B cell (primary cell): ENCODE measurements around the gene TTF1. TPM values are rescaled to one million over a fixed set of nuclear protein-coding genes. Genes with fewer than 3 reads are reported as not detected.

Source experiments
- ATAC-seq: fragments of 200-7000 bp; cut with Tn5 transposase; one replicate; pipeline ENCODE4 v1.10.0; 2021; ENCODE audit warnings: low read depth, mild to moderate bottlenecking, moderate number of reproducible peaks, moderate library complexity
- CTCF ChIA-PET: fragments of 350-600 bp; sonication (Branson Sonifier 250); formaldehyde crosslinking; loops from one replicate; lab custom pipeline; 2021; ENCODE audit warnings: antibody characterized with exemption, inconsistent platforms; lab: Charles Lee
- POLR2A ChIA-PET: fragments of 350-600 bp; sonication (Branson Sonifier 250); formaldehyde crosslinking; loops from one replicate; lab custom pipeline; 2021; ENCODE audit warnings: antibody characterized with exemption; lab: Charles Lee
- DNase-seq: peaks from one replicate; pipeline ENCODE4 v3.0.0; 2013
- H2AFZ ChIP-seq: 2 replicates; pipeline ENCODE4 v1.6.1; 2012; ENCODE audit warnings: mild to moderate bottlenecking, low read depth, low read length; ENCODE audit not compliant: insufficient read depth, poor library complexity, severe bottlenecking
- H3K27ac ChIP-seq, 2 donors: 1 replicate in 1 of 2; 2 replicates in 1 of 2; pipeline ENCODE4 v1.5.1; 2012 to 2013; ENCODE audit warnings: low read length in 2 of 2, mild to moderate bottlenecking in 2 of 2, moderate library complexity in 1 of 2
- H3K27me3 ChIP-seq, 4 experiments: fragments of 200-600 bp in 1 of 4; sonication (generic) in 1 of 4; replicated peaks in 1 of 4; 1 replicate in 2 of 4; 2 replicates in 2 of 4; pipeline versions ENCODE4 v1.6.1 to v1.7.0; 2013 to 2016; ENCODE audit warnings: low read length in 3 of 4, mild to moderate bottlenecking in 2 of 4, mixed read lengths in 1 of 4, moderate library complexity in 1 of 4; ENCODE audit not compliant: insufficient read depth in 4 of 4, control insufficient read depth in 3 of 4; ENCODE audit errors: control extremely low read depth in 1 of 4
- H3K36me3 ChIP-seq, 2 experiments: replicated peaks in 1 of 2; 1 replicate in 1 of 2; 2 replicates in 1 of 2; pipeline versions ENCODE4 v1.6.1 to v1.7.1; 2013; ENCODE audit warnings: low read length in 1 of 2; ENCODE audit not compliant: insufficient read depth in 2 of 2, control insufficient read depth in 1 of 2; ENCODE audit errors: control extremely low read depth in 1 of 2, extremely low read depth in 1 of 2
- H3K4me1 ChIP-seq, 2 donors: fragments of 200-600 bp in 1 of 2; sonication (generic) in 1 of 2; 1 replicate in 1 of 2; 2 replicates in 1 of 2; pipeline versions ENCODE4 v1.5.1 to v1.6.1; 2013 to 2017; ENCODE audit warnings: low read length in 2 of 2; ENCODE audit not compliant: control insufficient read depth in 2 of 2, insufficient read depth in 2 of 2
- H3K4me2 ChIP-seq: replicated peaks from 2 replicates; pipeline ENCODE3; 2012; ENCODE audit warnings: mild to moderate bottlenecking, low read depth, low read length; ENCODE audit not compliant: poor library complexity, severe bottlenecking
- H3K4me3 ChIP-seq, 5 experiments: fragments of 200-600 bp in 1 of 5; sonication (generic) in 1 of 5; 1 replicate in 3 of 5; 2 replicates in 2 of 5; pipeline versions ENCODE4 v1.5.1 to v1.7.0; 2011 to 2016; ENCODE audit warnings: low read length in 4 of 5, mild to moderate bottlenecking in 4 of 5, low read depth in 2 of 5, control low read depth in 1 of 5, moderate library complexity in 1 of 5; ENCODE audit not compliant: insufficient read depth in 1 of 5; ENCODE audit errors: control extremely low read depth in 1 of 5, extremely low read depth in 1 of 5
- H3K79me2 ChIP-seq: fragments of 200-600 bp; sonication (generic); one replicate; pipeline ENCODE4 v1.6.0; 2016; ENCODE audit warnings: low read length; ENCODE audit not compliant: control insufficient read depth, insufficient read depth
- H3K9ac ChIP-seq: fragments of 200-600 bp; sonication (generic); 2 replicates; pipeline ENCODE4 v1.6.1; 2017; ENCODE audit warnings: mild to moderate bottlenecking, low read length, moderate library complexity
- H3K9me3 ChIP-seq, 3 donors: one replicate each; pipeline versions ENCODE4 v1.6.1 to v1.7.1; 2013; ENCODE audit warnings: low read length in 2 of 3; ENCODE audit not compliant: control insufficient read depth in 2 of 3, insufficient read depth in 1 of 3; ENCODE audit errors: control extremely low read depth in 1 of 3
- H4K20me1 ChIP-seq: 2 replicates; pipeline ENCODE4 v1.6.0; 2012; ENCODE audit warnings: mild to moderate bottlenecking, low read length; ENCODE audit not compliant: insufficient read depth, control insufficient read depth, poor library complexity, severe bottlenecking
- H3K27ac Mint-ChIP-seq: one replicate; pipeline ENCODE4 v1.8.0; 2021; ENCODE audit warnings: mixed read lengths
- H3K27me3 Mint-ChIP-seq: one replicate; pipeline ENCODE4 v1.8.0; 2021; ENCODE audit warnings: mixed read lengths
- H3K4me1 Mint-ChIP-seq: one replicate; pipeline ENCODE4 v1.8.0; 2021; ENCODE audit warnings: mixed read lengths
- H3K4me3 Mint-ChIP-seq: one replicate; pipeline ENCODE4 v1.8.0; 2021; ENCODE audit warnings: mixed read lengths
- H3K9me3 Mint-ChIP-seq: one replicate; pipeline ENCODE4 v1.8.0; 2022; ENCODE audit warnings: mixed read lengths; ENCODE audit not compliant: insufficient read depth
- EZH2 ChIP-seq: IDR thresholded peaks from 2 replicates; pipeline ENCODE4 v1.6.1; 2012; ENCODE audit warnings: borderline replicate concordance, low read depth, mild to moderate bottlenecking, moderate library complexity, low read length; ENCODE audit not compliant: insufficient read depth, poor library complexity, severe bottlenecking
- WGBS: methylation state at CpG from one replicate; pipeline ENCODE4 v1.1.5; 2013; ENCODE audit warnings: missing lambda C conversion rate; ENCODE audit not compliant: insufficient coverage; 5-methylcytosine and 5-hydroxymethylcytosine counted together
- intact Hi-C: fragments of 100-400 bp; cut with micrococcal nuclease; formaldehyde crosslinking; loops from one replicate; pipeline ENCODE4 v1.10.0; 2022
- polyA plus RNA-seq: library from polyadenylated mRNA; depleted of rRNA; stranded (reverse); fragments of >200 nt; gene quantifications from 2 replicates; pipeline ENCODE4 v1.2.3, GENCODE V29; 2012
- total RNA-seq, 2 donors: library from RNA; stranded (reverse); fragments of 120-200 nt in 1 of 2; gene quantifications; 1 replicate in 1 of 2; 2 replicates in 1 of 2; pipeline versions ENCODE4 v1.2.3 to v1.2.4, GENCODE V29; 2013 to 2022
- TF ChIP-seq, protein P1 (sequence below): fragments of 200-600 bp; IDR thresholded peaks from one replicate; pipeline ENCODE4 v1.8.0; 2022; ENCODE audit warnings: antibody characterized with exemption, mild to moderate bottlenecking

The TTF1 gene
- total and polyA plus RNA-seq, 2 donors (not counting 1 experiment from before 2014, with no cell fraction given), result 12.3 to 26.3 TPM

GRCh38 chr9:132404228-132404881, 2.3 kb downstream of the TTF1 start:
- 3% methylated on average over 5 of the region's 9 CpGs for WGBS
- no peaks in the 10 kb centered on the region for H3K27me3 Mint-ChIP-seq
- DNase-seq, result peak; percentile 8
- ATAC-seq, result no peak
- peak overlapping the region; percentile 39 for H3K4me2 ChIP-seq
- ChIA-PET POLR2A (no interaction called here), CTCF (interaction anchor here (0.7 to 1.3 kb wide), 3 partner anchors 13 to 49 kb away, joined by 3 read pairs; partner anchors contain the start of gene SETX)
- H3K4me3 Mint-ChIP-seq, result peak overlapping the region; percentile 44
- H4K20me1 ChIP-seq, result peaks cover 4% of the 10 kb centered on the region
- H3K4me1 Mint-ChIP-seq, result peaks cover 32% of the 10 kb centered on the region
- TF ChIP-seq, protein P1, sequence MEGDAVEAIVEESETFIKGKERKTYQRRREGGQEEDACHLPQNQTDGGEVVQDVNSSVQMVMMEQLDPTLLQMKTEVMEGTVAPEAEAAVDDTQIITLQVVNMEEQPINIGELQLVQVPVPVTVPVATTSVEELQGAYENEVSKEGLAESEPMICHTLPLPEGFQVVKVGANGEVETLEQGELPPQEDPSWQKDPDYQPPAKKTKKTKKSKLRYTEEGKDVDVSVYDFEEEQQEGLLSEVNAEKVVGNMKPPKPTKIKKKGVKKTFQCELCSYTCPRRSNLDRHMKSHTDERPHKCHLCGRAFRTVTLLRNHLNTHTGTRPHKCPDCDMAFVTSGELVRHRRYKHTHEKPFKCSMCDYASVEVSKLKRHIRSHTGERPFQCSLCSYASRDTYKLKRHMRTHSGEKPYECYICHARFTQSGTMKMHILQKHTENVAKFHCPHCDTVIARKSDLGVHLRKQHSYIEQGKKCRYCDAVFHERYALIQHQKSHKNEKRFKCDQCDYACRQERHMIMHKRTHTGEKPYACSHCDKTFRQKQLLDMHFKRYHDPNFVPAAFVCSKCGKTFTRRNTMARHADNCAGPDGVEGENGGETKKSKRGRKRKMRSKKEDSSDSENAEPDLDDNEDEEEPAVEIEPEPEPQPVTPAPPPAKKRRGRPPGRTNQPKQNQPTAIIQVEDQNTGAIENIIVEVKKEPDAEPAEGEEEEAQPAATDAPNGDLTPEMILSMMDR, result no peak
- no peak for TF ChIP-seq EZH2
- peak overlapping the region; percentile 16 for H3K27ac Mint-ChIP-seq
- H3K4me3 ChIP-seq, result no peak overlapping the region
- H3K79me2 ChIP-seq, result peaks cover 81% of the 10 kb centered on the region
- H3K9ac ChIP-seq, result no peak overlapping the region
- peaks cover 24 to 29% of the 10 kb centered on the region in 2 donors for H3K4me1 ChIP-seq
- no peaks in the 10 kb centered on the region for H3K9me3 Mint-ChIP-seq
- no peaks in the 10 kb centered on the region for H3K9me3 ChIP-seq
- H3K36me3 ChIP-seq, result peaks cover 11 to 28% of the 10 kb centered on the region in 2 experiments
- no peak overlapping the region for H2AFZ ChIP-seq
- peak overlapping the region in 1 of 2 donors; percentile 62 for H3K27ac ChIP-seq
- no peaks in the 10 kb centered on the region for H3K27me3 ChIP-seq
- intact Hi-C loops, result no loop called here

- Histone ChIP-seq H3K27me3 (no peaks in the 10 kb centered on the region), H3K9me3 (no peaks in the 10 kb centered on the region), H4K20me1 (peaks cover 4% of the 10 kb centered on the region), H2AFZ (no peak overlapping the region), H3K36me3 (peaks cover 11 to 47% of the 10 kb centered on the region in 2 experiments), H3K27ac (no peak overlapping the region), H3K4me3 (no peak overlapping the region), H3K4me1 (peaks cover 20 to 27% of the 10 kb centered on the region in 2 donors), H3K4me2 (no peak overlapping the region), H3K79me2 (peaks cover 70% of the 10 kb centered on the region), H3K9ac (no peak overlapping the region)
- Mint-ChIP-seq H3K27me3 (no peaks in the 10 kb centered on the region), H3K4me1 (peaks cover 35% of the 10 kb centered on the region), H3K9me3 (no peaks in the 10 kb centered on the region), H3K4me3 (no peak overlapping the region), H3K27ac (no peak overlapping the region)
- no CpG with 5 or more reads among the region's 4 CpGs for WGBS
- intact Hi-C loops, result no loop called here
- CTCF ChIA-PET, result no interaction called here
- ATAC-seq (no peak), DNase-seq (no peak)
- POLR2A ChIA-PET, result no interaction called here
- no peak for TF ChIP-seq EZH2
- TF ChIP-seq, protein P1, result no peak
Measured at GRCh38 chr9:132401824-132402223, 4.8 kb downstream of the TTF1 start.
